K562 (cell line): ENCODE data around the gene RARRES1. TPM values are rescaled to one million over a fixed set of nuclear protein-coding genes. Genes with fewer than 3 reads are reported as not detected.

Source experiments
- CTCF ChIP-seq, 3 experiments: IDR thresholded peaks in 2 of 3; conservative IDR thresholded peaks in 1 of 3; 2 replicates each; pipeline ENCODE4 v1.5.1; 2011 to 2012; ENCODE audit warnings: low read length in 3 of 3, mild to moderate bottlenecking in 3 of 3, control low read depth in 2 of 3, improper control_type of control experiment in 1 of 3, inconsistent platforms in 1 of 3, low read depth in 1 of 3, mixed read lengths in 1 of 3, moderate library complexity in 1 of 3; ENCODE audit not compliant: insufficient read depth in 2 of 3
- HEY1 ChIP-seq: fragments of 250-450 bp; sonication (Bioruptor Pico); IDR thresholded peaks from 2 replicates; pipeline ENCODE4 v1.5.0; 2020; ENCODE audit warnings: mild to moderate bottlenecking, moderate library complexity, borderline replicate concordance
- HMG20A ChIP-seq: fragments of 450-650 bp; formaldehyde crosslinking; conservative IDR thresholded peaks from 2 replicates; pipeline ENCODE4 v1.4.0; 2020; ENCODE audit warnings: mild to moderate bottlenecking, mixed read lengths
- KLF16 ChIP-seq: IDR thresholded peaks from 2 replicates; pipeline ENCODE4 v1.6.1; 2016; ENCODE audit warnings: antibody characterized with exemption
- NR2F6 ChIP-seq: fragments of 450-650 bp; formaldehyde crosslinking; IDR thresholded peaks from 2 replicates; pipeline ENCODE4 v1.4.0; 2020; ENCODE audit warnings: mild to moderate bottlenecking
- OTX1 ChIP-seq: fragments of 450-650 bp; formaldehyde crosslinking; IDR thresholded peaks from 2 replicates; pipeline ENCODE4 v1.4.0; 2022; ENCODE audit warnings: mild to moderate bottlenecking
- RBM34 ChIP-seq: fragments of 200-400 bp; formaldehyde crosslinking; IDR thresholded peaks from 2 replicates; pipeline ENCODE4 v1.6.1; 2018; ENCODE audit warnings: low read length, borderline replicate concordance; ENCODE audit not compliant: insufficient read depth
- TAF9B ChIP-seq: fragments of 450-650 bp; IDR thresholded peaks from 2 replicates; pipeline ENCODE4 v1.6.1; 2018; ENCODE audit warnings: mild to moderate bottlenecking; ENCODE audit not compliant: partially characterized antibody
- ZNF282 ChIP-seq: sonication (generic); formaldehyde crosslinking; IDR thresholded peaks from 2 replicates; pipeline ENCODE4 v1.8.1; 2023; ENCODE audit warnings: missing genetic modification reagents
- ZNF318 ChIP-seq, 2 experiments: fragments of 450-650 bp; IDR thresholded peaks; 2 replicates each; pipeline ENCODE4 v1.6.1; 2016; ENCODE audit warnings: mild to moderate bottlenecking in 2 of 2, borderline replicate concordance in 1 of 2, low read depth in 1 of 2, moderate library complexity in 1 of 2
- polyA plus RNA-seq, 8 experiments: library from polyadenylated mRNA; depleted of rRNA in 4 of 8; stranded (reverse) in 5 of 8; unstranded in 3 of 8; fragments of >200 nt; fragmentation: Nextera tagmentation in 2 of 8; fragmentation: Illumina TruSeq in 1 of 8; extraction: Ambion mirVana in 2 of 8; extraction: Trizol in 1 of 8; gene quantifications; 2 replicates each; pipeline versions ENCODE4 v1.2.1 to v1.2.3, GENCODE V29; 2011 to 2014; ENCODE audit warnings: inconsistent platforms in 1 of 8, missing spikeins in 1 of 8
- total RNA-seq, 7 experiments: library from RNA; depleted of rRNA in 6 of 7; stranded (reverse); fragments of >200 nt in 6 of 7; fragmentation: Illumina TruSeq in 2 of 7; extraction: Trizol in 2 of 7; gene quantifications; 2 replicates each; pipeline versions ENCODE4 v1.2.1 to v1.2.3, GENCODE V29; 2011 to 2021; ENCODE audit warnings: low replicate concordance in 1 of 7
- TF ChIP-seq, protein P1 (sequence below): fragments of 450-650 bp; conservative IDR thresholded peaks from 2 replicates; pipeline ENCODE4 v1.6.1; 2016; ENCODE audit warnings: missing genetic modification characterization, low read depth, mild to moderate bottlenecking, missing compliant biosample characterization, moderate library complexity

The RARRES1 gene
- total and polyA plus RNA-seq, 9 of the 15 experiments (the other 6 are each of a cell fraction or from before 2014, with no cell fraction given): not detected

GRCh38 chr3:158679547-158680000, 52.7 kb downstream of the RARRES1 start (continued):
- TF ChIP-seq CTCF (IDR thresholded peaks at IDR 0.05 in 2 of 3, conservative IDR thresholded peaks at IDR 0.05 in 1 of 3; ENCODE audit: insufficient read depth in 2 of 3, low read depth in 1 of 3, low read length in 3 of 3) (no peak), OTX1 (no peak), NR2F6 (CRISPR knock-in tag) (no peak), HEY1 (CRISPR knock-in tag) (no peak), KLF16 (no peak), HMG20A (CRISPR knock-in tag) (no peak), TAF9B (peak; percentile 42), ZNF318 (IDR thresholded peaks at IDR 0.05; ENCODE audit: borderline replicate concordance in 1 of 2, low read depth in 1 of 2) (no peak), ZNF282 (CRISPR knock-in tag) (no peak), RBM34 (no peak)
- TF ChIP-seq, protein P1, sequence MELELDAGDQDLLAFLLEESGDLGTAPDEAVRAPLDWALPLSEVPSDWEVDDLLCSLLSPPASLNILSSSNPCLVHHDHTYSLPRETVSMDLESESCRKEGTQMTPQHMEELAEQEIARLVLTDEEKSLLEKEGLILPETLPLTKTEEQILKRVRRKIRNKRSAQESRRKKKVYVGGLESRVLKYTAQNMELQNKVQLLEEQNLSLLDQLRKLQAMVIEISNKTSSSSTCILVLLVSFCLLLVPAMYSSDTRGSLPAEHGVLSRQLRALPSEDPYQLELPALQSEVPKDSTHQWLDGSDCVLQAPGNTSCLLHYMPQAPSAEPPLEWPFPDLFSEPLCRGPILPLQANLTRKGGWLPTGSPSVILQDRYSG (tag): no peak
